Measurements from ENCODE around the gene IGSF9B.

DNA sequence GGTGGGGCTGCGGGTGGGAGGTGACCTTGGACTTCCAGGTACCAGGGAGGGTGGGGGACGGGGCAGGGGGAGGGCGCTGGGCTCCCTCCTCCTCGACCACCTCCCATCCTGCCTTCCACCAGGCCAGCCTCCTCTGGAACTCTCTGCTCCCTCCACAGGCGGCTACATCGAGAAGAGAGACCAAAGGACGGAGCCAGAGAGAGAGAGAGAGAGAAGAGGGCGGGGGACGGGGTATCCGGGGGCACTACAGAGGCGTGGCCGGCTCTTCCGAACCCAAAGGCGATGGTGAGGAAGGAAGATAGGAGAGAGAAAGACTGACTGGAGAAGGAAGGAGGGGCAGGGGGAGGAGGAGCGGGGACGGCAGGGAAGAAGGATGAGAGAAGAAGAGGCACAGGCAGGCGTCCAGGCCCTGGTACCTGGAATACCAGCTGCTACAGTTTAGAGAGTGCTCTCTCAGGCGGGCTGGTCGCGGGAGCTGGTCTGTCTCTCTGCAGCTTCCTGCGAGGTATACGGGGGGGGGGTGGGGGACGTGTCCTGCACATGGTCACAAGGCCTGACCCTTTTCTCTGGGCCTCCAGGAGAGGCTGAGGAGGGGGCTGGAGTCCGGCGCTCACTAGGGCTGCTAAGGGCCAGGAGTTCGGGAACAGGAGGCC lies 38.0 kb downstream of the IGSF9B start:
- TF ChIP-seq, protein P1, sequence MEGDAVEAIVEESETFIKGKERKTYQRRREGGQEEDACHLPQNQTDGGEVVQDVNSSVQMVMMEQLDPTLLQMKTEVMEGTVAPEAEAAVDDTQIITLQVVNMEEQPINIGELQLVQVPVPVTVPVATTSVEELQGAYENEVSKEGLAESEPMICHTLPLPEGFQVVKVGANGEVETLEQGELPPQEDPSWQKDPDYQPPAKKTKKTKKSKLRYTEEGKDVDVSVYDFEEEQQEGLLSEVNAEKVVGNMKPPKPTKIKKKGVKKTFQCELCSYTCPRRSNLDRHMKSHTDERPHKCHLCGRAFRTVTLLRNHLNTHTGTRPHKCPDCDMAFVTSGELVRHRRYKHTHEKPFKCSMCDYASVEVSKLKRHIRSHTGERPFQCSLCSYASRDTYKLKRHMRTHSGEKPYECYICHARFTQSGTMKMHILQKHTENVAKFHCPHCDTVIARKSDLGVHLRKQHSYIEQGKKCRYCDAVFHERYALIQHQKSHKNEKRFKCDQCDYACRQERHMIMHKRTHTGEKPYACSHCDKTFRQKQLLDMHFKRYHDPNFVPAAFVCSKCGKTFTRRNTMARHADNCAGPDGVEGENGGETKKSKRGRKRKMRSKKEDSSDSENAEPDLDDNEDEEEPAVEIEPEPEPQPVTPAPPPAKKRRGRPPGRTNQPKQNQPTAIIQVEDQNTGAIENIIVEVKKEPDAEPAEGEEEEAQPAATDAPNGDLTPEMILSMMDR (conservative IDR thresholded peaks at IDR 0.05; ENCODE audit: low read depth, low read length), result no peak
- TF ChIP-seq EZH2 (IDR thresholded peaks at IDR 0.05; ENCODE audit: borderline replicate concordance, low read depth, low read length, poor library complexity, severe bottlenecking), result no peak
